ENCODE measurements around the gene ATP5PD.

ATP5PD gene

DNA sequence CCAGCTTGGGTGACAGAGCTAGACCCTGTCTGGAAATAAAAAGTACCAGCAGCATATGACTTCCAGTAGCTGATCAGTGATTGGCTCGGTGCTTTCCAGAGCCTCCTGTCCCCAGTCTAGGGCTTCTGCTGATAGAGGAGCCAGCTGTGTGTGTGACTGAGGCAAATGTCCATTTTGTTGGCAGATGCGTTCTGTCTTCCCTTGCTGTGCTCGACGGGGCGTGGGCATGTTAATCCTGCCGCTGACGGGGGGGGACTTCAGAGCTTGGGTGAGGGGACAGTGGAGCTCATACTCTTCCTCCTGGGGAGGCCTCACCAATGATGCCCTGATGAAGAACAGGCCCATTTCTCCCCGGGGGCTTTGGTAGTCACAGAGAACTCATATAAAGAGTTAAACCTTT is 14.8 kb upstream of the ATP5PD start:
- no peak overlapping the region for H4K91ac ChIP-seq (ENCODE audit: low read length)
- H3K4me3 ChIP-seq (ENCODE audit: insufficient read depth in 1 of 2, low read depth in 1 of 2, low read length in 2 of 2): no peak overlapping the region
- H2AK5ac ChIP-seq (ENCODE audit: low read length, severe bottlenecking): no peak overlapping the region
- WGBS: 97% methylated on average over 8 of the region's 8 CpGs
- no peak overlapping the region for H2BK120ac ChIP-seq (ENCODE audit: low read depth, low read length)
- no peak overlapping the region for H2BK5ac ChIP-seq (ENCODE audit: low read depth, low read length, poor library complexity, severe bottlenecking)
- no peak overlapping the region for H2BK15ac ChIP-seq (ENCODE audit: low read depth, poor library complexity, severe bottlenecking)
- no peak overlapping the region for H3K4me2 ChIP-seq (ENCODE audit: low read length, poor library complexity, severe bottlenecking)
- no peak overlapping the region for H3K14ac ChIP-seq (ENCODE audit: low read length in 2 of 2)
- H3K27me3 ChIP-seq (ENCODE audit: control insufficient read depth in 1 of 2, insufficient read depth in 1 of 2, low read length in 2 of 2): no peaks in the 10 kb centered on the region
- H2AFZ ChIP-seq (ENCODE audit: low read depth, low read length): no peak overlapping the region
- H2BK12ac ChIP-seq (ENCODE audit: low read length in 2 of 2): peak overlapping the region in 1 of 2 experiments; percentile 8
- H3K79me1 ChIP-seq (replicated peaks; ENCODE audit: low read length, poor library complexity, severe bottlenecking): peaks cover 11% of the 10 kb centered on the region
- H3K9me3 ChIP-seq (ENCODE audit: control insufficient read depth, low read length): no peaks in the 10 kb centered on the region
- H3K4me1 ChIP-seq (ENCODE audit: control insufficient read depth, insufficient read depth, low read depth, low read length): peaks cover 4% of the 10 kb centered on the region
- no peak overlapping the region for H3K4ac ChIP-seq (ENCODE audit: low read depth in 1 of 2, low read length in 2 of 2)
- no peak overlapping the region for H3K18ac ChIP-seq (ENCODE audit: low read depth in 1 of 2, low read length in 2 of 2)
- no peak overlapping the region for H4K8ac ChIP-seq (ENCODE audit: low read length)
- no peak overlapping the region for H3K9ac ChIP-seq (ENCODE audit: low read length)
- H3K36me3 ChIP-seq (ENCODE audit: control insufficient read depth in 1 of 2, insufficient read depth in 2 of 2, low read depth in 1 of 2, low read length in 2 of 2): peaks cover 59 to 64% of the 10 kb centered on the region in 2 experiments
- no peak overlapping the region for H3K23ac ChIP-seq (ENCODE audit: low read length in 2 of 2)
- H3K27ac ChIP-seq (ENCODE audit: low read length, poor library complexity, severe bottlenecking): no peak overlapping the region
- no peak for DNase-seq

DNA sequence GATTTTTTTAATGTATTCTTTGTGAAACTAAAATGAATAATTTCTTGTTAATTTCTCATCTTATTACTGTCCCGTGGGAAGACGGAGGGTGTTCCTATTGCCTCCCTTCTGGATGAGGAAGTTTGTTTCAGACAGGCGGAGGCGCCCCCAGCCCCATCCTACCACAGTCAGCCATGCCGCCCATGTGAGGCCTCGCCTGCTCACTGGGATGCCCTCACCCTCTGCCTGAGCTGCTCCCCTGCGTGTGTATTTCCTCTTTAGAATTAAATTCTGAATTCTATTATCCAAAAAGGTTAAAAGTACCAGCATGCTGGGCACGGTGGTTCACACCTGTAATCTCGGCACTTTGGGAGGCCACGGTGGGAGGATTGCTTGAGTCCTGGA is 14.3 kb upstream of the ATP5PD start:
- Histone ChIP-seq H3K14ac (ENCODE audit: low read length in 2 of 2) (no peak overlapping the region), H2BK5ac (ENCODE audit: low read depth, low read length, poor library complexity, severe bottlenecking) (no peak overlapping the region), H2BK15ac (ENCODE audit: low read depth, poor library complexity, severe bottlenecking) (no peak overlapping the region), H3K4me2 (ENCODE audit: low read length, poor library complexity, severe bottlenecking) (no peak overlapping the region), H2BK120ac (ENCODE audit: low read depth, low read length) (no peak overlapping the region), H3K23ac (ENCODE audit: low read length in 2 of 2) (no peak overlapping the region), H3K27ac (ENCODE audit: low read length, poor library complexity, severe bottlenecking) (no peak overlapping the region), H3K18ac (ENCODE audit: low read depth in 1 of 2, low read length in 2 of 2) (no peak overlapping the region), H2AFZ (ENCODE audit: low read depth, low read length) (no peak overlapping the region), H3K4ac (ENCODE audit: low read depth in 1 of 2, low read length in 2 of 2) (no peak overlapping the region), H3K9me3 (ENCODE audit: control insufficient read depth, low read length) (no peaks in the 10 kb centered on the region), H3K27me3 (ENCODE audit: control insufficient read depth in 1 of 2, insufficient read depth in 1 of 2, low read length in 2 of 2) (no peaks in the 10 kb centered on the region), H4K8ac (ENCODE audit: low read length) (no peak overlapping the region), H2BK12ac (ENCODE audit: low read length in 2 of 2) (no peak overlapping the region), H3K9ac (ENCODE audit: low read length) (peak overlapping the region; percentile 22), H3K79me1 (replicated peaks; ENCODE audit: low read length, poor library complexity, severe bottlenecking) (peaks cover 11% of the 10 kb centered on the region), H3K4me3 (ENCODE audit: insufficient read depth in 1 of 2, low read depth in 1 of 2, low read length in 2 of 2) (no peak overlapping the region), H4K91ac (ENCODE audit: low read length) (no peak overlapping the region), H2AK5ac (ENCODE audit: low read length, severe bottlenecking) (no peak overlapping the region), H3K4me1 (ENCODE audit: control insufficient read depth, insufficient read depth, low read depth, low read length) (peaks cover 4% of the 10 kb centered on the region), H3K36me3 (ENCODE audit: control insufficient read depth in 1 of 2, insufficient read depth in 2 of 2, low read depth in 1 of 2, low read length in 2 of 2) (peaks cover 59 to 69% of the 10 kb centered on the region in 2 experiments)
- no peak for DNase-seq
- WGBS: 99% methylated on average over 10 of the region's 10 CpGs

DNA sequence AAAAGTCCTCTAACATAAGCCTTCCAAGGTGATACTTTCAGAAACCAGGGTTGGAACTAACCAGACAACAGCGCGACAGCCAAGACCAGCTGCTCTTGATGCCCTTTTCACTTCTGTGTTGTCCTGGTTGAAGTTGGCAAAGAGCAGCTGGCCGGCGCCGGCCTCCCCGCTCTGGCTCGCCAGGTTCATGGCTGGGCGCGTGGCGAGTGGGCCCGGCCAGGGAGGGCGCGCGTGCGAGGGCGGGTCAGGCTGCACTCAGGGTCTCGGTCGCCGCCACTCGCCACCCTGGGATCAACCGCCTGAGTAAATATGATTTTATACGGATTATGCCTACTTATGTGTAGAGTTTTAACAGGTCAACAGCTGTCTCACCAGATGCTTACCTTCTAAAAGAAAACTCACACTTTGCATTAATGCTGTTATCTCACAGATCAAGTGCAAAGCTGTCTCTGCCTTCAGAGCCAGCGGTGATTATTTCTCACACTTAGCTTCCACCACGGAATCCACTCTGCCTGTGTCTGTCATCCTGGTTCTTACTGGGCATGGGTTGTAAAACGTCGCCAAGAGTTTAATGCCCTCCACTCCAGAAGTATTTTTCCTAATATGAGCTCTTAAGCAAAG is 13.8 kb upstream of the ATP5PD start:
- Histone ChIP-seq H3K4me1 (ENCODE audit: control insufficient read depth, insufficient read depth, low read depth, low read length) (peaks cover 3% of the 10 kb centered on the region), H2AK5ac (ENCODE audit: low read length, severe bottlenecking) (no peak overlapping the region), H3K4me2 (ENCODE audit: low read length, poor library complexity, severe bottlenecking) (no peak overlapping the region), H3K23ac (ENCODE audit: low read length in 2 of 2) (no peak overlapping the region), H4K91ac (ENCODE audit: low read length) (no peak overlapping the region), H3K79me1 (replicated peaks; ENCODE audit: low read length, poor library complexity, severe bottlenecking) (peaks cover 11% of the 10 kb centered on the region), H2BK120ac (ENCODE audit: low read depth, low read length) (no peak overlapping the region), H3K27me3 (ENCODE audit: control insufficient read depth in 1 of 2, insufficient read depth in 1 of 2, low read length in 2 of 2) (no peaks in the 10 kb centered on the region), H3K14ac (ENCODE audit: low read length in 2 of 2) (no peak overlapping the region), H3K4me3 (ENCODE audit: insufficient read depth in 1 of 2, low read depth in 1 of 2, low read length in 2 of 2) (no peak overlapping the region), H3K9ac (ENCODE audit: low read length) (peak overlapping the region; percentile 22), H3K4ac (ENCODE audit: low read depth in 1 of 2, low read length in 2 of 2) (no peak overlapping the region), H3K27ac (ENCODE audit: low read length, poor library complexity, severe bottlenecking) (no peak overlapping the region), H2BK5ac (ENCODE audit: low read depth, low read length, poor library complexity, severe bottlenecking) (no peak overlapping the region), H3K9me3 (ENCODE audit: control insufficient read depth, low read length) (no peaks in the 10 kb centered on the region), H3K18ac (ENCODE audit: low read depth in 1 of 2, low read length in 2 of 2) (no peak overlapping the region), H3K36me3 (ENCODE audit: control insufficient read depth in 1 of 2, insufficient read depth in 2 of 2, low read depth in 1 of 2, low read length in 2 of 2) (peaks cover 59 to 73% of the 10 kb centered on the region in 2 experiments), H2BK15ac (ENCODE audit: low read depth, poor library complexity, severe bottlenecking) (no peak overlapping the region), H2AFZ (ENCODE audit: low read depth, low read length) (no peak overlapping the region), H2BK12ac (ENCODE audit: low read length in 2 of 2) (no peak overlapping the region), H4K8ac (ENCODE audit: low read length) (no peak overlapping the region)
- 97% methylated on average over 23 of the region's 26 CpGs for WGBS
- no peak for DNase-seq

DNA sequence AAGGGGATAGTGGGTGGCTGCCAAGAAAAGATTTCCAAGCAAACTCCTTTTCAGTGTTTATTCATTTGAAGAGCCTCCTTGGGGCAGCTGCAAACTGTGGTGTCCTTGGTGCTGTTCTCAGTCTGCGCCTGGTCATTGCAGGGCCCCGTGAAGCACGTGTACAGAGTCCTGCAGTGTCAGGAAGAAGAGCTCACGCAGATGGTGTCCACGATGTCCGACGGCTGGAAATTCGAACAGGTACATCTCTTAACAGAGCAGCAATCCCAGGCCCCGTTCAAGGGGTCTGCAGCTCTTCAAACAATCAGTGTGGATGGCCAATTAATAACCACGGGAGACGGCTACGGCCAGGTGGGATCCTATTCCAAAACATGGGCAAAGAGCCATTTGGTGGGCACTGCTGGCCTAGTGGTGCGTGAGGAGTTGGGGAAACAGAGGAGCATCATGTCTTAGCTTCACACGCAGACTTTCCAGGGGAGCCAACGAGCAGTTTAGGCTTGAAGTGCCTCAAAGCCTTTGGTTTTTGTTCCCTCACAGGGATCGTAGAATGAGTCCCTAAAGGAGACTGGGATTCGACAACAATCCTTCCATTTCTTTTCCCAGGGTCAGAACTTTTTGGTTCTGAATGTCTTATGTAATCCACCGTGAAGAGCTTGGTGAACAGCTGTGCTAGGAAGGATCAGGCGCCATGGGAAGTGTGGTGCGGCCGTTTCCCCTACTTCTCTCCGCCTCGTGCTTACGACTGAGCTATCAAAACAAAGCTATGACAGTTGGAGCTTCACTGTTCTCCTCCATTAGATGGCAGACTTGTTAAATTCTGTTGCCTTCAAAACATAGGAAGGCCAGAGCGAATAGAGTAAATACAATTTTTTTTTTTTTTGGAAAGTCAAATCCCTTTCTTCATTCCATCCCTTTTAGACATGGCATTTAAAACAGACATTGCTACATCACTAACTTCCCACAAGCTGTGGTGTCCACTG is 12.9 kb upstream of the ATP5PD start:
- Histone ChIP-seq H2BK12ac (ENCODE audit: low read length in 2 of 2) (no peak overlapping the region), H2BK120ac (ENCODE audit: low read depth, low read length) (no peak overlapping the region), H2BK15ac (ENCODE audit: low read depth, poor library complexity, severe bottlenecking) (no peak overlapping the region), H2BK5ac (ENCODE audit: low read depth, low read length, poor library complexity, severe bottlenecking) (no peak overlapping the region), H3K4ac (ENCODE audit: low read depth in 1 of 2, low read length in 2 of 2) (no peak overlapping the region), H2AK5ac (ENCODE audit: low read length, severe bottlenecking) (no peak overlapping the region), H3K4me3 (ENCODE audit: insufficient read depth in 1 of 2, low read depth in 1 of 2, low read length in 2 of 2) (no peak overlapping the region), H3K27ac (ENCODE audit: low read length, poor library complexity, severe bottlenecking) (no peak overlapping the region), H3K14ac (ENCODE audit: low read length in 2 of 2) (no peak overlapping the region), H3K27me3 (ENCODE audit: control insufficient read depth in 1 of 2, insufficient read depth in 1 of 2, low read length in 2 of 2) (no peaks in the 10 kb centered on the region), H4K91ac (ENCODE audit: low read length) (no peak overlapping the region), H3K36me3 (ENCODE audit: control insufficient read depth in 1 of 2, insufficient read depth in 2 of 2, low read depth in 1 of 2, low read length in 2 of 2) (peaks cover 58 to 70% of the 10 kb centered on the region in 2 experiments), H2AFZ (ENCODE audit: low read depth, low read length) (no peak overlapping the region), H3K4me1 (ENCODE audit: control insufficient read depth, insufficient read depth, low read depth, low read length) (no peaks in the 10 kb centered on the region), H3K79me1 (replicated peaks; ENCODE audit: low read length, poor library complexity, severe bottlenecking) (peaks cover 6% of the 10 kb centered on the region), H3K18ac (ENCODE audit: low read depth in 1 of 2, low read length in 2 of 2) (no peak overlapping the region), H3K9ac (ENCODE audit: low read length) (peak overlapping the region; percentile 22), H3K4me2 (ENCODE audit: low read length, poor library complexity, severe bottlenecking) (no peak overlapping the region), H3K23ac (ENCODE audit: low read length in 2 of 2) (no peak overlapping the region), H3K9me3 (ENCODE audit: control insufficient read depth, low read length) (no peaks in the 10 kb centered on the region), H4K8ac (ENCODE audit: low read length) (no peak overlapping the region)
- DNase-seq: peak; percentile 78
- 83% methylated on average over 25 of the region's 25 CpGs for WGBS
